ENCODE measurements around the gene IFT43.

The IFT43 gene

GRCh38 chr14:76081642-76082041, 96.1 kb downstream of the IFT43 start:
- DNase-seq (ENCODE audit: low spot score), result no peak

DNA sequence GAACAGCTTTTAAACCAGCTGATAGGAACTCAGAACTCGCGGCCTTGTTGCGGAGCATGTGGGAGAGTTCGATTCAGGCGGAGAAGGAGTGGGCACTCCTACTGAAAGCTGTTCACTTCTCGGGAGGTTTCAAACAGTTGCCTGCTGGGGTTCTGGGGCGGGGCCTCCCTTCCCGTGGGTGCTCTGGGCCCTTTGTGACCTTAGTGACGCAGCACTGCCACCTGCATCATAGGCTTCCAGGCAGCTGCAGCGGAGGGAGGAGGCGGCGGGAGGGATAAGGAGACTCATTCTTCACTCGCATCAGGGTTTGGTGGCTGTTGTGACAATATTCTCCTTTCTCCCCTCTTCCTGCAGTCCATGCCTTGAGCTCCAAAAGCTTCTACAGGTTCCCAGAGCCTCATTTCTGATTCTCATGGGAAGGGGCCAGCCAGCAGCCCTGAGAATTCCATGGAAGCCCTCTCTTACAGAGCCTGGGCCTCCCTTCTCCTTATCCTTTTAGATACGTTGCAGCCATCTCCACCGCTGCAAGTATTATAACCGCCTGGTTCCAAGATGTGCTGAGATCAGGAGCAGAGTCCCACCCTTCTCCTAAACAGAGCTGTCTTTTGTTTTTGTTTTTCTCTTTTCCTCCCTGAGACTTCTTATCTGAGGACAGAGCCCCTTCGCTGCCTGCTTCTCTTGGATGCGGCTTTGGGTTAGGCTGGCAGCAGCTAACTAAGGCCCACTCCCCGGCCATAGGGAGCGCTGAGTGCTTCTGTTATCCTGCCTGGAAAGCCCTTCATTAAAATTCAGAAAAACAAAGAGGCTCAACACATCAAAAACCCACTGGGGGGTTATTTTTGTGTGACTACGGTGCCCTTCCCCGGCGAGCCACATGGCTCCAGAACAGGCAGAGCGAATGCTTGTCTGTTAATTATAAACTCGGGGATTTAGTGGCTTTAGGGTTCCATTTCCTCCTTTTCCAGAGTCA, 98.5 kb downstream of the IFT43 start:
- no peak for DNase-seq (ENCODE audit: low spot score)

- no peak for DNase-seq (ENCODE audit: low spot score)
Observed at GRCh38 chr14:76085358-76085757, 99.8 kb downstream of the IFT43 start.

GRCh38 chr14:76086636-76087035, 101.1 kb downstream of the IFT43 start:
- DNase-seq (ENCODE audit: low spot score), result no peak

DNA sequence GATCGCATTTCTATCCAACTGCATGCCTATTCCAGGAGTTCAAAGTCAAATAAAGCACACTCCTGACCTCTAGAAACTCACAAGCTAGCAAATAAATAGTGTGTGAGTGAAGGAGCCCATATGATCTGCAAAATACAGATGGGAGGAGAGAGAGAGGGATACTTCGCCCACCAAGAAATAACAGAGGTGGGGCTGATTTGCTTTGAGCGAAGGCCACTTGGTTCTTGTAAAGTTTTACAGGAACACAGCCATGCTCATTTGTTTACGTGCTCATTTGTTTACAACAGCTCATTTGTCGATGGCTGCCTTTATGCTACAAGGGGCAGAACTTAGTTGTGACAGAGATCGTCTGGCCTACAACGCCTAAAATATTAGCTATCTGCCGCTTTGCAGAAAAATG, 102.8 kb downstream of the IFT43 start:
- DNase-seq (ENCODE audit: low spot score), result no peak

DNA sequence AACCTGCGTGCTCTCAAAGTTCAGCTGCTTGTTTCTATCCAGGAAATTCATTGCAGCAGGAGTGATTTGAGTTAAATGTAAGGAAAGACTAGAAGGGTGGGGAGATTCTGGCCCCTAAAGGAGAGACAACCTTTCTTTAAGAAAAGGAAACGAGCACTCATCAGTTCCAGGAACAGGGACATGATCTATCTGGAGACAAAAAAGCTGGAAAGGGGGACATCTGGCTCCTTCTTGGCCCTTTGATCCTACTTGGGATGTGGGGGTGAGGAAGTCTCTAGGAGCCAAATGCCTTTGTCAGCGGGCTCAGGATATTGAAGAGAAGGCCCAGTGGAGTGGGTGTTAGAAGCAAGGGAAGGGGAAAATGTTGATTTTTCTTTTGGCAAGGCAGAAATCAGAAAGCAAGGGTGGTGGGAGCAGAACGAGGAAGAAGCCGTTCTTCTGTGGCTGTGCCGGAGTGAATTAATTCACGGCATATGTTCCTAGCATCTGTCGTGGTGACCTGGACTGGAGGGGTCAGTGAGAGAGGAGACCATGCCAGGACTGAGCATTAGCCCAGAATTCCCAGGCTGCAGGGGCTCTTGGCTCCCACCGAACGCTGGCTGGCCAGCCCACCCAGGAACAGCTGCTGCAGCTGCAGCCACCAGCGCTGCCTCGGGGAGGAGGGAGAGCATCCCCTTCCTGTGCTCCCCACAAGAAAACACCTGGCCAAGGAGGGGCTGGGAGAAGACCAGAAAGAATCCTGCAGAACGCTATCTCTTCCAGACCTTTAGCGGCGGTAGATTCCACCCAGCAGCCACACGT, 103.4 kb downstream of the IFT43 start:
- DNase-seq (ENCODE audit: low spot score), result no peak

DNA sequence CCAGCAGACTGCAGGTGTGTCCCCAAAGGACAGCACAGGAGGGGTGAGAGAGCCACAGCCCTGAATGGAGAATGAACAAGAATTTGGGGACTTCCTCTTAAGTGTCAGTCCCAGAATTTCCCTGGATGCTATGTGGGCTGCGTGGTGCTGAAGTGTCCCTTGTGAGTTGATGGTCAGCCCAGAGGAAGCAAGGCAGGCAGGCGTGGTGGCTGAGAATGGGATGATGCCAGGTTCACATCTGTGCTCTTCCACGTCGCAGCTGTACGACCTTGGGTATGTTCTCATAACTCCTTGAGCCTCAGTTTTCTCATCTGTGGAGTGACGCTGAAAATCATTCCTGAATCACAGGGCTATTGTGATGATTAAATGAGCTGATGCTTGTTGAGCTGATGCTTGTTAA, 104.0 kb downstream of the IFT43 start:
- DNase-seq (ENCODE audit: low spot score), result no peak

GRCh38 chr14:76090616-76091391, 105.2 kb downstream of the IFT43 start:
- DNase-seq (ENCODE audit: low spot score), result no peak

- no peak for DNase-seq (ENCODE audit: low spot score)
Observed at GRCh38 chr14:76093077-76093476, 107.5 kb downstream of the IFT43 start.

GRCh38 chr14:76096257-76096656, 110.7 kb downstream of the IFT43 start:
- DNase-seq (ENCODE audit: low spot score), result no peak

DNA sequence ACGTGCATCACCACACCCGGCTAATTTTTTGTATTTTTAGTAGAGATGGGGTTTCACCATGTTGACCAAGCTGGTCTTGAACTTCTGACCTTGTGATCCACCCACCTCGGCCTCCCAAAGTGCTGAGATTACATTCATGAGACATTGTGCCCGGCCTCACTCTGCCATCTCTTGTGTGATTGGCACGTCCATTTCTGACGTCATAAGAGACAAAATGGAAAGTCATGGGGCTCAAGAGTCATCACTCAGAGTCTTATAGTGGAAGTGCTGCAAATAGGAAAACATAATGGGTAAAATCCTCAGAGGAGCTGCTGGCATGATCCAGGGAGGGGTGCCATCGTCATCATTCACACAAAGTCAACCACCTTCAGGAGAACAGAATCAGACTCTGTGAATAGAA, 112.0 kb downstream of the IFT43 start:
- no peak for DNase-seq (ENCODE audit: low spot score)

- no peak for DNase-seq (ENCODE audit: low spot score)
Observed at GRCh38 chr14:76098047-76098446, 112.5 kb downstream of the IFT43 start.

GRCh38 chr14:76098916-76099675, 113.5 kb downstream of the IFT43 start:
- no peak for DNase-seq (ENCODE audit: low spot score)

DNA sequence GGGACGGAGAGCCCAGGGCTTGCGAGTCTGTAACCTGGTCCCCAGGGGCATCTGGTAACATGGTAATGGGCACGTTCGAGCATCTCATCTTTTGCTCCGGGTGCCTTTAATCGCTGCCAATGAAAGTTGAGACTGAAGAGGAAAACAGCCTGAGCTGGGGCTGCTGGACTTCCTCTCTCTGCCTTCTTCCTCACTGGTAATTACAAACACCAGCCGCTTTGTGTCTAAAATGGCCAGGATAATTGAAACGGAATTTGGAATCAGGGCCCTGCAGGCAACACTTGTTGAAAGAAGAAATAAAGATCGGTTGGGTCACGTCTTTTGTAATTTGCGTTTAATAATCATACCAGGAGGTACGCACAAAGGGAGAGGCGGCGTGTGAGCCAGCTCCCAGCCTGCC, 114.7 kb downstream of the IFT43 start:
- no peak for DNase-seq (ENCODE audit: low spot score)

DNA sequence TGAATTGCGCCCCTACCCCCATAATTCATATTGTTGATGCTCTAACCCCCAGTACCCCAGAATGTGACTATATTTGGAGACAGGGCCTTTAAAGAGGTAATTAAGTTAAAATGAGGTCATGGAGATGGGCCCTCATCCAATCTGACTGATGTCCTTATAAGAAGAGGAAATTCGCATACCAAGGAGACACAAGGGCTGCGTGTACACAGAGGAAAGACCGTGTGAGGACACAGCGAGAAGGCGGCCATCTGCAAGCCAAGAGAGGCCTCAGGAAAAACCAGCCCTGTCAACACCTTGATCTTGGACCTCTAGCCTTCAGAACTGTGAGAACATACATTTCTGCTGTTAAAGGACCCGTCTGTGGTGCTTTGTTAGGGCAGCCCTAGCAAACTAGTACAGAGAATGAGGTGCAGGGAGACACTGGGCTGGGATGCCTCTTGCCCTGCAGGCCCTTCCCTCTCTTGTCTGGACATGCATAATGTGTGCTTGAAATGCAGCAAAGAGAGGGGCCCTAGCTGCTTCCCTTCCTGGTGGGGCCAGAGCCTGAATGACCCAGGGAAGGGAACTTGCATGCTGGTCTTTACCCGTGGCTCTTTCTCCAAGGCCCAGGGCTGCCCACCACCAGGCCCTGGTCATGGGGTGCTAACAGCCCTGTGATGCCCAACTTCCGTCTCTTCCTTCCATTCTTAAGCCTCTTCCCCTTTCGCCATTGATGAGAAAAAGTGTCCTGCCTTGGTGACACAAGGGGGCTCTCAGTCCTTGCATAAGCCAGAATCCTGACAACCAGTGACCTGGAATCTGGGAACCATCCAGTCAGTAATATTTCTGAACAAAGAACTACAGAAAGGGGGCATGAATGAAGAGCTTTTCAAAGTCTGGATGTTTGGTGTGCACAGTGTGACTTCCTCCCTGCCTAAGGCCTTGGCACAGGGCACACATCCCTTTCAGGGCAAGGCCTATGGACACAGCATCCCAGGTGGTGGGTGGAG, 116.1 kb downstream of the IFT43 start:
- no peak for DNase-seq (ENCODE audit: low spot score)

- DNase-seq (ENCODE audit: low spot score), result no peak
Observed at GRCh38 chr14:76104802-76105355, 119.3 kb downstream of the IFT43 start.

- no peak for DNase-seq (ENCODE audit: low spot score)
Observed at GRCh38 chr14:76106188-76106587, 120.6 kb downstream of the IFT43 start.

DNA sequence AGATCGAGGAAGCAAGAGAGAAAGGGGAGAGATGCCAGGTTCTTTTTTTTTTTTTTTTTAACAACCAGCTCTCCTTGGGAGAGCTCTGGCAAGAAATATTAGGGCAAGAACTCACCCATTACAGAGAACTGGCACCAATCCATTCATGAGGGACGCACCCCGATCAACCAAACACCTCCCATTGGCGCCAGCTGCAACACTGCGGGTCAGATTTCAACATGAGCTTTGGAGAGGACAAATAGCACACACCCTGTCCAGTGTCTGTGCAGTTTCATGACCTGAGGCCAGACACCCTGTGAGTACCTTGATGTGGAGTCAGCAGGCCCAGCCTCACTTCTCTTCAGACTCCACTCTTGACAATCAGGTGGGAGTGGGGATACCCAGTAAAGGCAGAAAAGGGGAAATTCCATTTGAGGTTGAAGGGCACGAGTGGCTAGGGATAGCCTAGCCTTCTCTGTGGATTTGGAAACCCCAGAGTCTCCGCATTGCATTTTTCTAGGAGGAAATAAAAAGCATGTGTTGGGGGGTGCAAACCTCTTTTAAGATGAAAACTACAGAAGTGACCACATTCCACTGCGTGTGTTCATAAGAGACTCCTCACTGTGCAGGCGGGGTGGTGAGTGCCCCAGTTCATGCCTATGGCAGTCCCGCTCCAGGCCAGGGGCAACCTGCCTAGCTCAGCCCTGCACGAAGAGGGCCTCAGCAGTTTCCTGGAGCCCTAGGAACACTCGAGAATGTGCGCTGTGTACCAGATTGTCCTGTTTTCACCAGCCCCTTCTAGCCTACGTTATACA, 123.7 kb downstream of the IFT43 start:
- no peak for DNase-seq (ENCODE audit: low spot score)

Data from hematopoietic multipotent progenitor cell treated with erythropoietin and hydrocortisone succinate and interleukin-3 and kit ligand, for 17 days (in vitro differentiated cells).